Measurements from ENCODE around the gene PLSCR3. TPM values are rescaled to one million over a fixed set of nuclear protein-coding genes. Genes with fewer than 3 reads are reported as not detected.

Gene PLSCR3
- total and polyA plus RNA-seq, 2 experiments from 2014 or later: 25.9 to 40.3 TPM

- peaks cover 4% of the 10 kb centered on the region for H3K4me1 ChIP-seq (ENCODE audit: low read depth)
Measured at GRCh38 chr17:7393613-7394451, 493 bp downstream of the PLSCR3 start.

GRCh38 chr17:7392696-7393612, 1.4 kb downstream of the PLSCR3 start:
- Histone ChIP-seq H3K4me3 (peak overlapping the region; percentile 74), H3K4me1 (ENCODE audit: low read depth) (peaks cover 4% of the 10 kb centered on the region), H3K27ac (no peak overlapping the region), H3K27me3 (no peaks in the 10 kb centered on the region), H3K36me3 (no peaks in the 10 kb centered on the region), H3K9me3 (ENCODE audit: low read depth) (no peaks in the 10 kb centered on the region)
- no peak for DNase-seq (ENCODE audit: low read depth in 1 of 2, low spot score in 1 of 2)
- TF ChIP-seq CTCF (IDR thresholded peaks at IDR 0.05; ENCODE audit: low read depth, low read length): no peak

More at GRCh38 chr17:7393613-7394451, 493 bp downstream of the PLSCR3 start:
- DNase-seq (ENCODE audit: low read depth in 1 of 2, low spot score in 1 of 2): peak; percentile 16 to 60
- Histone ChIP-seq H3K27ac (no peak overlapping the region), H3K27me3 (no peaks in the 10 kb centered on the region), H3K9me3 (ENCODE audit: low read depth) (no peaks in the 10 kb centered on the region), H3K4me3 (peak overlapping the region; percentile 74), H3K36me3 (no peaks in the 10 kb centered on the region)
- TF ChIP-seq CTCF (IDR thresholded peaks at IDR 0.05; ENCODE audit: low read depth, low read length): no peak

DNA sequence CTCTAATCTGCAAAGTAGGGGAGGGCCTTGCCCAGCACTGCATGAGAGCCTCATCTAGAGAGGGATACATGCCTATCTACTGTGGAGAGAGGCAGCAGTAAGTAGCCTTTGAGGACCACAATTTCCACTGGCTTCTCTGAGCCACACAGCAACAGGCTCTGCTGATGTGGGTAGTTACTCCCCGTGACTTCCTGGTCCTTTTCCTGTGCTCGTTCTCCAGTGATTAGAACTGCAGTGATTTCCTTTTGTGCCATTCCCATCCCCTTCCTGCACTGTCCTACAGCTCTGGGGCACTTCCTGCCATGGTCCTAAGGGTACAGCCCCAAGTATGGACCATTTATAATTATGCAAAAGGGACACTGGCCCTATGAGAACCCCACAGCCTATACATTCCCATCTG, 3.0 kb downstream of the PLSCR3 start:
- Histone ChIP-seq H3K36me3 (no peaks in the 10 kb centered on the region), H3K9me3 (ENCODE audit: low read depth) (no peaks in the 10 kb centered on the region), H3K27me3 (no peaks in the 10 kb centered on the region), H3K4me3 (no peak overlapping the region), H3K4me1 (ENCODE audit: low read depth) (peaks cover 4% of the 10 kb centered on the region), H3K27ac (no peak overlapping the region)
- no peak for DNase-seq (ENCODE audit: low read depth in 1 of 2, low spot score in 1 of 2)
- no peak for TF ChIP-seq CTCF (IDR thresholded peaks at IDR 0.05; ENCODE audit: low read depth, low read length)

DNA sequence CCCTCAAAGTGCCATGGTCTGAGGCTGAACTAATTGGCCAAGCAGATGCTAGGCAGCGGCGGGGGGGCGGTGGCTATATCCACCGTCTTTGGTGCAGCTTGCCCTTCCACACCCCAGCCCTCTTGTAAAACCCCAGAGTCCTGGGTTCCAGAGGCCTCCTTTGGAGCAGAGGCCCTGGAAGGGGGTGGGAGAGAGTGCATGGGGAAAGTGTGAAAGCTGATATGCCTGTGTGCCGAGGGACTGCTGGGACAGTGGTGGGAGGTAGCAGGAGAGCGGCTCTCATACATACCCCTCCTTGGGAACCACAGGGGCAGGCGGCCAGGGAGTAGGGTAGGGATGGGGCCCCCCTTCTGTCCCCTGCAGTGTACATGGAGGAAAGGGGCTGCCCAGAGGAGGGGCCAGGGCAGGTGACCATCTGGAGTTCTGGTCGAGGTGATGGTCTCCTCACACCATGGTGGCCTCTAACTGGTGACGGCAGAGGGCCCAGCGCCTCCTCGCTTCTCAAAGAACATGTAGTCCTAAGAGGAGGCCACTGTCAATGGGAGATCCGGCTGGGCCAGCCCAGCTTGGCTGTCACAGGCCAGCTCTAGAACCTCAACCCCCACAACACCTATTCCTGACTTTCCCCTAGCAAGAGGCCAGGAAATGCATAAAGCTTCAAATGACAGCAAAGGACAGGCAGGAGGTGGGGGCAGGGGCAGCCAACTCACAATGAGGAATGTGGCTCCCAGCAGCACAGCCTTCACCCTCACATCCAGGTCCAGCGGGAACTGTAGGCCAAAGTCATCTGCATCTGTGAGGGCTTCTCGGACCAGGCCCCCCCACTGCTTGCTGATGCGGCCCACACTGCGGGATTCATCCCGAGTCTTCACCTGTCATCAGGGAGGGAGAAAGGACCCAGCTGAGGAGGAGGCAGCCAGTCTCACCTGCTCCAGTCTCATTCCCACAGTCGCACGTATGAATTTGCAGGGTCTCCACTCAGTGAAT, 4.1 kb downstream of the PLSCR3 start:
- no peaks in the 10 kb centered on the region for H3K9me3 ChIP-seq (ENCODE audit: low read depth)
- H3K36me3 ChIP-seq: no peaks in the 10 kb centered on the region
- H3K27me3 ChIP-seq: no peaks in the 10 kb centered on the region
- TF ChIP-seq CTCF (IDR thresholded peaks at IDR 0.05; ENCODE audit: low read depth, low read length): no peak
- no peak for DNase-seq (ENCODE audit: low read depth in 1 of 2, low spot score in 1 of 2)
- peaks cover 4% of the 10 kb centered on the region for H3K4me1 ChIP-seq (ENCODE audit: low read depth)
- H3K27ac ChIP-seq: no peak overlapping the region
- H3K4me3 ChIP-seq: no peak overlapping the region

- no peak for TF ChIP-seq CTCF (IDR thresholded peaks at IDR 0.05; ENCODE audit: low read depth, low read length)
- Histone ChIP-seq H3K27ac (no peak overlapping the region), H3K27me3 (peaks cover 6% of the 10 kb centered on the region), H3K36me3 (no peaks in the 10 kb centered on the region), H3K4me1 (ENCODE audit: low read depth) (peaks cover 4% of the 10 kb centered on the region), H3K4me3 (no peak overlapping the region), H3K9me3 (ENCODE audit: low read depth) (no peaks in the 10 kb centered on the region)
- no peak for DNase-seq (ENCODE audit: low read depth in 1 of 2, low spot score in 1 of 2)
Measured at GRCh38 chr17:7388856-7389255, 5.5 kb downstream of the PLSCR3 start.
